ENCODE measurements around the gene ANKRD11.
A peak's percentile ranks its signal among the peaks of the same experiment; 100 is the strongest.
"Not testable (repeated sequence)": the region's sequence is repeated elsewhere in the genome, so short reads cannot be mapped to it uniquely, and the experiment has no call there.

Gene ANKRD11

DNA sequence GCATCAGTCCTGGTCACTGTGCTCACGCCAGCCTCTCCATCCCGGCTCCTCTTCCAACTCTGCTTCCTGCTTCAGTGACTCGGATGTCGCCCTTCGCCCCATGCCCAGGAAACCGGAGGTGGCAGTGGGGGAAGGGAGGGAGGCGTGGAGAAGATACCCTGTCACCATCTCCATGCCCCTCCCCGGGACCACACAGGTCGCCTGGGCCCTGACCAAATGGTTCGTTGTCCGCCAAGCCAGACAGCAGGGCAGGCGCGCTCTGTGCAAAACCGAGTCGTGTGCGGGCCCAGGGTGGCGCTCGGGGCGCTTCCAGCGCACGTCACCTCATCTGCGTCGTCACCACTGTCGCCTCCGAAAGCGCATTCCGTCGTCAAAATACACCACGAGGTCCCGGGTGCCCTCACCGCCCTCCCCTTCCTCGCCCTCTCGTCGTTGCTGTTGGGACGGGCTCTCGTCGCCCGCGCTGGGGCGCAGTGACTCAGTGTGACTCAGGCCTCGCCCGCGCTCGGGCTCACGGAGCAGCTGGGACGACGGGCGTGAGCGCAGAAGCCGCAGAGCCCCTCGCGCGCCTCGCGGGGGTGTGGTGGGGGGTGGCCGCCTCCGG, 233.6 kb downstream of the ANKRD11 start:
- DNase-seq: peak; percentile 82

DNA sequence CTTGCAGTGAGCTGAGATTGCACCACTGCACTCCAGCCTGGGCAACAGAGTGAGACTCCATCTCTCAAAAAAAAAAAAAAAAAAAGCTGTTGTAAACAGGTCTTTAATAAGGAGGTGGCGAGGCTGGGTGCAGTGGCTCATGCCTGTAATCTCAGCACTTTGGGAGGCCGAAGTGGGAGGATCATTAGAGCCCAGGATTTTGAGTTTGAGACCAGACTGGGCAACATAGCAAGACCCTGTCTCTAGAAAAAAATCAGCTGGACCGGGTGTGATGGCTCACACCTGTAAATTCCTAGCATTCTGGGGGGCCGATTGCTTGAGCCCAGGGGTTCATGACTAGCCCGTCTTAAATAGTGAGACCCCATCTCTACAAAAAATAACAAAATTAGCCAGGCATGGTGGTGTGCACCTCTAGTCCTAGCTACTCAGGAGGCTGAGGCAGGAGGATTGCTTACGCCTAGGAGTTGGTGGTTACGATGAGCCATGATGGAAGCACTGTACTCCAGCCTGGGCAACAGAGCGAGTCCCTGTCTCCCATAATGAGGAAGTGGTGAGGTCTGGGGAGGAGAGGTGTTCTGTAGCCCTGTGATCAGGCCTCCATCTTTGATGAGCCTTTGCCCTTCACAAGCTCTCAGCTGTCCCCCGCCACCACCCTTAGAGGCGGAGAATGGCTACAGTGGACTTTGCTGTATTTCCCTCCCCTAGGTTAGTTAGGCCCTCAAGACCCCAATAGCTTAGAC, 236.6 kb downstream of the ANKRD11 start:
- no peak for DNase-seq

DNA sequence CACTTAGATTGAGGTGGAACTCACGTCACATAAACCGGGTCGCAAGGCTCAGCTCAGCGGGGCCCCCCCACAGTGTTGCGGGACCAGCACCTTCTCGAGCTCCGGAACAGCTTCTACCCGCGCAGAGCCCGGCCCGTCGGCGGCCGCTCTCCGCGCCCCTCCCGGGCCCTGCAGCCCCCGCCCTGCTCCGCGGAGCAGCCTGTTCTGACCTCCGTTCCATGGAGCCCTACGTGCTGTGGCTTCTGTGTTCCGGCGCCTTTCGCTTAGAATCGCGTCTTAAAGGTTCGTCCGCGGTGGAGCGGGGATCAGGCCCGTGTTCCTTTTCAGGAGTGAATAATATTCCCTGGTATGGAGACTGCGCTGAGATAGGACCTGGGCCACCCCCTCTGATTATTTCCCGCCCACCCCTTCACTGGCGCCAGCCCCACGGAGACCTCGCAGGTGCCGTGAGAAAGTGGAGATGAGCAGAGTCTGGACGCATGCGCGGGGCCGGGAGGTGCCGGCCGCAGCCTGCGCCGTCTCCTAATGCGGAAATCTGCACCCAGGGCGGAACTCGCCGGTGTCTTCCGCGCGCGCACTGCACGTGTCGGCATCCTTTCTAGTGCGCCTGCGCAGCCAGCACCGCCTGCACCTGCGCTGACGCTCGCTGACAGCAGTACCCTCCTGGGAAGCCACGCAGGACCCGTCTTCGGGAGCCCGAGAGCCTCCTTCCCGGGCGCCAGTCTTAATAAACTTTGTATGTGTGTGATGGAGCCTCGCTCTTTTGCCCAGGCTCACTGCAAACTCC, 242.0 kb downstream of the ANKRD11 start:
- DNase-seq: no peak

DNA sequence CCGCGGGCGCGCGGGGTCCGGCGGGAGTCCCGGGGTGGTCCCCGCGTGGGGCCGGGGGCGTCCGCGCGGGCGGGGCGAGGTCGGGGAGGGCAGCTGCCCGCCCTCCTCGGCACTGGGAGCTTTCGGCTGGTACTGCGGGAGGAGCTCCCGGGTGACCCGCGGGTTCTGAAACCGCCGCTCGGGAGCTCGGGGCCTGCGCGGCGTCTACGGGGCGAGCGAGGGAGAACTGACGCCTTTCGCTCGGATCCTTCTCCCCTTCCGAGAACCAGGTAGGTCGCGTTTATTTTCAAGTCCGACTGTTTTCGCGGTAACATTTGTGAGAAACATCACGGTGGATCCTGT, 242.7 kb downstream of the ANKRD11 start:
- not testable (repeated sequence) for DNase-seq

DNA sequence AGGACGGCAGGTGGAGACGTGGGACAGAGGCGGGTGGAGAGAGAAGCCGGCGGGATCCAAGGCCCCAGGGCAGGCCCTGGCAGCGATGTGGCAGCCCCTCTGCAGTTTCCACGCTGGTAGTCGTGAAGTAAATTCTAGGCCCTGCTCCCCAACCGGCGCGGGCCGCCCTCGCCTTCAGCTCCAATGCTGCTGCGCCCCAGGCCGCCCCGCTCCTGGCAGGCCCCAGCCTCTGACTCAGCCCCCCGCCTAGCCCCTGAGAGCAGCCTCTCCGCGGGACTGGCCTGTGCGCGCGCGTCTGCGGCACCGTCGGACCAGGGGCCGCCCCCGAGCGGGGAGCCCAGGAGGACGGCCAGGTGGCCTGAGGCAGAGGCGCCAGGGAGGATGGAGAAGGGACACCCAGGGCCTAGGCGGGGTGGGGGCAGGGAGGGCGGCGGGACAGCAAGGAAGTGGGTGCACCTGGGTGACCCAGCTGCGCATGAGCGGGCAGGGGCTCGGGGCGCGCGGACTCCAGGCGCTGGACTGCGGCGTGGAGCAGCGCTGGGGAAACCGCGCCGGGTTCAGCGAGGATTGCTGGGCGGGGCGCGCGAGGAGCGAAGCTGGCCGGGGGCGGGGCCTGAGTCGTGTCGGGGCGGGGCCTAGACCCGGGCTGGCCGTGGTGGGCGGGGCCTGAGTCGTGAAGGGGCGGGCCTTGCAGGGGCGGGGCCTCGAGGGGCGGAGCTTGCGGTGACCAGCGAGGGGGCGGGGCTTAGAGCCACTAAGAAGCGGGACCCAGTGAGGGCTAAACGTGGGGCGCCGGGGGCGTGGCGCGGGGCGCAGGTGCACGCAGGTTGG, 243.2 kb downstream of the ANKRD11 start:
- DNase-seq: peak; percentile 86

DNA sequence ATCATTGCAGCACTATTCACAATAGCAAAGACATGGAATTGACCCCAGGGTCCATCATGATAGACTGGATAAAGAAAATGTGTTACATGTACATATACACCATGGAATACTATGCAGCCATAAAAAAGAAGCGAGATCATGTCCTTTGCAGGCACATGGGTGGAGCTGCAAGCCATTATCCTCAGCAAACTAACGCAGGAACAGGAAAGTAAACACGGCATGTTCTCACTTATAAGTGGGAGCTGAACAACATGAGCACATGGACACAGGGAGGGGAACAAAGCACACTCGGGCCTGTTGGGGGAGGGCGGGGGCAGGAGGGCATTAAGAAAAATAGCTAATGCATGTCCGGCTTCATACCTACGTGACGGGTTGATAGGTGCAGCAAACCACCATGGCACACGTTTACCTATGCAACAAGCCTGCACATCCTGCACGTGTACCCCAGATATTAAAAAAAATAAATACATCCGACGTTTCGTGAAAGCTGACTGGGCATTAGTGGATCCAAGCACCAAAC, 243.9 kb downstream of the ANKRD11 start:
- no peak for DNase-seq

DNA sequence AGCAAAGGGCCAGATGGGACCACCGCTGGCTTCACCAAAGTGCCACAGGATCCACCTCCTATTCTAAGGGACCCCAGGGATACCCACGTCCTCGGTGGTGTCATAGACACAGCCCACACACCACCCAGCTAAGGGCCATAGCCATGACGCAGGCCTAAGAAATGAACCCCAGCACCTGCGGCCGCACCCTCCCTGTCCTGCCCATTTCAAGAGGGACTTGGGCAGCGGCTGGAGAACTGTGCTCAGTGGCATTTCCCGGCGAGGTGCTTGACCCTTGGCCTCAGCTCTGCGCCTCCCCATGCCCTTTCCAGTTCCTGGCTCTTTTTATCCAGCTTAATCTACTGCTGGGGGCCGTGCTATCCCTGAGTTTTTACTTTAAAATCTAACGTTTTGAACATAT, 245.6 kb downstream of the ANKRD11 start:
- DNase-seq: no peak

DNA sequence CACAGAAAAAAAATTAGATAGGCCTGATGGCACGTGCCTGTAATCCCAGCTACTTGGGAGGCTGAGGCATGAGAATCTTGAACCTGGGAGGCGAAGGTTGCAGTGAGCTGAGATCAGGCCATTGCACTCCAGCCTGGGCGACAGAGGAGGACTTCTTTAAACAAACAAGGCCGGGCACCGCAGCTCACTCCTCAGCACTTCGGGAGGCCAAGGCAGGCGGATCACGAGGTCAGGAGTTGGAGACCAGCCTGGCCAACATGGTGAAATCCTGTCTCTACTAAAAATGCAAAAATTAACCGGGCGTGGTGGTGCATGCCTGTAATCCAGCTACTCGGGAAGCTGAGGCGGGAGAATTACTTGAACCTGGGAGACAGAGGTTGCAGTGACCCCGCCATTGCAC, 246.1 kb downstream of the ANKRD11 start:
- DNase-seq: not testable (repeated sequence)

DNA sequence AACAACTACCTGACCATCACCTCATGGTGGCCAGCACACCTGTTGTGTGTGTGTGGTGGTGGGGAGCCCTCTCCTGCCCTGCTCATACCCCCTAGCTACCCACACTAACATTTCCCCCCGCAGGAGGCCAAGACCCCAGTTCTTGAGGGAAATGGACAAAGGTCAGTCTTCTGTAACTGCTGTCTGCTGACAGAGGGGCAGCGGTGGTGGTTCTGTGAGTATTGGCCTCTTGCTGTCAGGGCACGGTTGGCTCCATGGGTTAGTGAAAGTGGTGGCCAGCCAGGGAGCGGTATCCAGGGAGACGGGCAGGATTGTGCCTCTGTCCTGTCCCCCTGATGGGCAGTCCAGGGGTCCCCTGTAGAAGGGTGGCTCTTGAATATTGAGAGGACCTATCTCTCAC, 246.7 kb downstream of the ANKRD11 start:
- DNase-seq: no peak

DNA sequence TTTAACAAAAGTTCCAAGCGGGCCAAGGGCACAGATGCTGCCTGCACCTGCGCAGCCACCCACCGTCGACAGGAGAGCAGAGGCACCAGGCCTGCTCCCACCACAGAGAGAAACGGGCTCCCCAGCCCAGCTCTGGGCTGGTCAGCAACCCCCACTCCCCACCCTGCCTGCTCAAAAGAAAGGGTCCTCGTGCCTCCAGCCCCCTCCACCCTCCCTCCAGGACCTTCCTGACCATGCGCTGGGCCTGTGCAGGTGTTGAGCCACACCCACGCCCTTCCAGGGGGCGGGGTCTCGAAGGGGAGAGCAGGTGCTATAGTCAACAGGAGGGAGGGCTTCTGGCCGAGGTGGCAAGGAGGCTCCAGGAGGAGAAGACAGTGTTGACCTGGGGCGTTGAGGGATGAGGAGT, 247.6 kb downstream of the ANKRD11 start:
- no peak for DNase-seq

DNA sequence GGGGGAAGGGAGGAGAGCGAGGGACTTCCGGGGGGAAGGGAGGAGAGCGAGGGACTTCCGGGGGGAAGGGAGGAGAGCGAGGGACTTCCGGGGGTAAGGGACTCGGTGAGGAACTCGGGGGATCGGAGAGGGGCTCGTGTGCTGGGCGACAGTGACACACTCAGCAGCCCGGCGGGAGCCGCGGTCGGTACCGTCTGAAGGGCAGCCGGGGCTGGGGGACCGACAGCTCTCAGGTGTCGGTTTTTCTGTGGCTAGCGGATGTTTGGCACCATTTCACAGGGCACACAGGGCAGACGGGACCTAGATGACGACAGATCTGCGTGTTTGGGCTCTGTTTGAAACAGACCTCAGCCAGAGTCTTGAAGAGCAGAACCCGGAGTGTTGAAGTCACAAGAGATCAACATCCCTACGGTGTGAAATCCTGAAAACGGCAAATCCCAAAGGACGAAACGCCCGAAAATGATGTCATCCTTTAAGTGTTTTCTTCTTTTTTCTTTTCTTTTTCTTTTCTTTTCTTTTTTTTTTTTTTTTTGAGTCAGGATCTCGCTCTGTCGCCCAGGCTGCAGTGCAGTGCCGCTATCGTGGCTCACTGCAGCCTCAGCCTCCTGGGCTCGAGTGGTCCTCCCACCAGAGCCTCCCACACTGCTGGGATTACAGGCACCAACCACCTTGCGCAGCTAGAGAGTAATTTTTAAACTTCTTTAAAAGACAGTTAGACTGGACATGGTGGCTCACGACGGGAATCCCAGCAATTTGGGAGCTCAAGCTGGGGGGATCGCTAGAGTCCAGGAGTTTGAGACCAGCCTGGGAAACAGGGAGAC, 249.0 kb downstream of the ANKRD11 start:
- peak; percentile 60 for DNase-seq

DNA sequence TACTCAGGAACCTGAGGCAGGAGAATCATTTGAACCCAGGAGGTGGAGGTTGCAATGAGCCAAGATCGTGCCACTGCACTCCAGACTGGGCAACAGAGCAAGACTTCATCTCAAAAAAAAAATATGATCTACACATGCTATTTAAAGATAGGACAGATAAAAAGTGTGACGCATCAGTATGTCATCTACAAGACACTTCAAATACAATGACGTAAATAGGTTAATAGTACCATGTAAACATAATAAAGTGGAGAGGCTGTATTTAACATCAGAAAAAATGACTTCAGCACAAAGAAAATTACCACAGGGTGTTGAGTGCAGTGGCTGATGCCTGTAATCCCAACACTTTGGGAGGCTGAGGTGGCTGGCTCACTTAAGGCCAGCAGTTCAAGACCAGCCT, 252.6 kb downstream of the ANKRD11 start:
- DNase-seq: no peak

DNA sequence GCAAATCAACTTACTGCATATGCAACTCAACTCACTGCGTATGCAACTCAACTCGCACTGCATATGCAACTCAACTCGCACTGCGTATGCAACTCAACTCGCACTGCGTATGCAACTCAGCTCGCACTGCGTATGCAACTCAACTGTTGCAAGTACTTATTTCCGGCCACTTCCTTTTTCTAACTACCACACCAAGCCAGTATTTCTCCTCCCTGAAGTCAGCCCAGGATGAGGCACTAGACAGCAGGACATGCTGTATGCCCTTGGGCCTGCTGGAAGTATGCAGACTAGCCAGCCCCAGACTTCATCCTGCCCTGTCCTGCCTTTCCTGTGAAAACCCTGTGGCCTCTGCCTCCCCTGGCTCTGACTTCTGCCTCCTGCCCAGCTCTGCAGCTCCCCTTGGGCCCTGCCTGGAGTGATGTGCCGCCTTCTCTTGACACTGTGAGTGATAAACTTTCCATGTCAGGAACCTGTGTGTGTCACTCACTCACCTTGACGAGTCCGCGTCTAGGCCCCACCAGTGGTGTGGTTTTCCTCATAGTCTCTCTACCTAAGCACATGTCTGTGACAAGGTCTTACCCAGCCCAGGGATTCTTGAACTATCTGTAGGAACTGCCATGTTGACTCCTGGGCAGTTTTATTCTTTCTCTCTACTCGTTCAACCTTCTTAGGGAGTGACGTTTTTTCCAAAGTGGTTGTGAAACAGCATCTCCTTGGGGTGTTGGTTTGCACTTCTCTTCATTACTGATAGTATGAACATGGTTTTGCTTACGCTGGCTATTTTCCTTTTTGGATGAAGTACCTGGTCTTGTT, 256.5 kb downstream of the ANKRD11 start:
- peak; percentile 50 for DNase-seq

DNA sequence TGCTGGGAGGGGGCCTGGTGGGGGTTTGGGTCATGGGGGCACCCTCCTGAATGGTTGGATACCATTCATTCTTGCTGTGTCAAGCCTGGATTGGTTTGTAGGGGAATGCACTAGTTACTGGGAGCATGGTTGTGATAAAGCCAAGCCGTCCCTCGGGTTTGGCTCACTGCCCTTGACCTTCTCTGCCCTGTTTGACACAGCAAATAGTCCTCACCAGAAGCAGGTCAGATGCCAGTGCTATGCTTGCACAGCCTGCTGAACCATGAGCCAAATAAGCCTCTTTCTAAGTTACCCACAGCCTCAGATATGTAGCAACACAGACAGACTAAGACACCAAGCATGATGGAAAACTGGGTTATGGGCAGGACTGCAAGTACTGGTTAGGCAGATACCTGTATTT, 258.3 kb downstream of the ANKRD11 start:
- DNase-seq: no peak

DNA sequence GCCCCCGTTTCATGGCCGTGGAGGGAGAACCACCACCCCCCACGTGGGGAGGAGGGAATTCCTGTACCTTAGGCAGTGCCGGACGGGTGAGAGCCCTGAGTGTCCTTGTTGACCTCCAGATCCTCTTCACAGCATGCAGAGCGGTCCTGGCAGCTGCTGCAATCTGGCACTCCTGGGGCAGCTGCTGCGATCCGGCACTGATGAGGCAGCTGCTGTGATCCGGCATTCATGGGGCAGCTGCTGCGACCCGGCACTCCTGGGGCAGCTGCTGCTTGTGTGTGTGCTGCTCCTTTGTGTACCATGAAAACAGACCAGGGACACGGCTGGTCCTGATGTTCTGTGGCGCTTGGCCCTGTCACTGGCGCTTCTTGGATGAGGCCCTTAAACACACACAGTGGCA, 260.1 kb downstream of the ANKRD11 start:
- no peak for DNase-seq

DNA sequence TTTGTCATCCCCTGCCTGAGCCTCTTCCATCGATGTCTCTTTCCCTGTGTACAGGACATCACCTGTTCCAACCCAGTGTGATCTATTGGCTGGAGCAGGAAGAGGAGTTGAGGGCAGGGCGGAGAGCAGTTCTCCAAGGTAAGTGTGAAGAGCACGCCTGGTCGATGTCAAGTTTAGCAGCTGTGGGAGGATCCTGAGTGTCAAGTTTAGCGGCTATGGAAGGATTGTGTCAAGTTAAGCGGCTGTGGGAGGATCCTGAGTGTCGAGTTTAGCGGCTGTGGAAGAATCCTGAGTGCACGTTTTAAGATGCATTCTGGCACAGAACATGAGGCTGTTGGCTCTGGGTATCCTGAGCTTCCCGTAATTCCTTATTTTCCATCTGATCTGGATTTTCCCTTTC, 265.7 kb downstream of the ANKRD11 start:
- no peak for DNase-seq

DNA sequence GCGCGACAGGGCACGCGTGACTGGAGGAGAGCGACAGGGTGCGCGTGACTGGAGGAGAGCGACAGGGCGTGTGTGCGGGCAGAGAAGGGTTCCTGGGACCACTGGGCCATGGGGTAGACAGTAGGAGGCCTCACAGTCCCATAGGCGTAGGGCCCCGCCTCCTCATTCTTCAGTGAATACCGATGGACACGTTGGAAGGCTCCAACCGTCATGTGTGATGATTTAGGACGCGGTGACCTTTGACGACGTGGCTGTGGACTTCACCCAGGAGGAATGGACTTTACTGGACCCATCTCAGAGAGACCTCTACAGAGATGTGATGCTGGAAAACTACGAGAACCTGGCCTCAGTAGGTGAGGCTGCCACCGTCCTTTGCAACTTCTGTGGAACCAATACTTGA, 267.4 kb downstream of the ANKRD11 start:
- no peak for DNase-seq

DNA sequence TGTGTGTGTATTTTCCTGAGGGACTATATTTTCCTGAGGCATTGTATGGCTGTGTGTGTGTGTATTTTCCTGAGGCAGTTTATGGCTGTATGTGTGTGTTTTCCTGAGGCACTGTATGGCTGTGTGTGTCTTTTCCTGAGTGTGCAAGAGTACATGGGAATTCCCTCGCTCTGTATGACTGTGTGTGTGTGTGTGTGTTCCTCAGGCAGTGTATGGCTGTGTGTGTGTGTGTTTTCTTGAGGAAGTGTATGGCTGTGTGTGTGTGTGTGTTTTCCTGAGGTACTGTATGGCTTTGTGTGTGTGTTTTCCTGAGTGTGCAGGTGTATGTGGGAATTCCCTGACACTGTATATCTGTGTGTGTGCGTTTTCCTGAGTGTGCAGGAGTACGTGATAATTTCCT, 268.8 kb downstream of the ANKRD11 start:
- DNase-seq: no peak

DNA sequence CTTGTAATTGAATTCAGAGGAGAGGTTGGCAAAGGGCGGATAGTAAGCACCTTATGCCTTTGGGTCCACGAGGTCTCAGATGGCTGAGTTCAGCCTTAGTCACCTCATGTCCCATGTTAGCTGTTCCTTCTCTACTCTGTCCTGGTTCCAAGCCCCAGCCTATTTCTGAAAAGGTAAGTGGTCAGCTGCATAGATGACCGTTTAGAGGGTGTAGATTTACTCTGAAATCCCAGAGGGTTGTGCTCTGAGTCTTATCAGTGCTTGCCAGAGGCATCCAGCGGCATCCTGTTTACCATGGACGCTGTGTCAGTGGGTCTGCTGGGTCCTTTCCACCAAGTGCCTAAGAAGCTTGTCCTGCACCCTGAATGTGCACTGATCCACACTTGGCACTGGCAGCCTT, 271.0 kb downstream of the ANKRD11 start:
- DNase-seq: no peak
